DND-41 (cell line): ENCODE results near the gene SPTLC2.

ENCODE experiments used
- CTCF ChIP-seq: IDR thresholded peaks from 2 replicates; pipeline ENCODE4 v1.5.1; 2012; ENCODE audit warnings: borderline replicate concordance, low read length, moderate library complexity, mild to moderate bottlenecking; ENCODE audit not compliant: poor library complexity, severe bottlenecking; ENCODE audit errors: extremely low read depth
- EZH2 ChIP-seq: IDR thresholded peaks from 3 replicates; pipeline ENCODE4 v1.6.1; 2012; ENCODE audit warnings: borderline replicate concordance, low read depth, mild to moderate bottlenecking, moderate library complexity, low read length, inconsistent platforms; ENCODE audit not compliant: severe bottlenecking

DNA sequence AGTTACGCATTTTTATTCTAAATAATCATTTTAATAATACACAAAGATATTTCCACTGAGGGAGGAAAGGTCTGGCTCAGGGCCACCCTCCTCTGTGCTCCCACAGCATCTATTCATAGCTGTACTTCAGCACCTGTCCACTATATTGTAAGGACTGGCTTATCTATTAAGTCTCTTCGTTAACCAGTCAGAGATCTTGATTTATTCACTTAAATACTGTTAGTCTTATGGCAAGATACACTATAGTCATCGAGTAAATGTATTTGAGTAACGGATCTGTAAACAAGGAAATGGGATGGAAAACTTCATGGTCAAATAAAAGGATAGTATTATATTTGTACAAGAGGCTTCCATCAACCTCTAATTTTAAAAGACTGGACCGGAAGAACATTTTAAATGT lies 54.6 kb downstream of the SPTLC2 start:
- TF ChIP-seq EZH2 (no peak), CTCF (no peak)
